GM06990 (cell line): ENCODE measurements around the gene CCDC107.

Experiments
- DNase-seq: peaks from one replicate; pipeline ENCODE4 v3.0.0-alpha.2; 2011; ENCODE audit not compliant: insufficient read length; ENCODE audit errors: extremely low read depth
- H3K27me3 ChIP-seq: replicated peaks from 2 replicates; pipeline ENCODE4 v1.6.0; 2011; ENCODE audit warnings: low read length; ENCODE audit not compliant: control insufficient read depth, insufficient read depth
- H3K36me3 ChIP-seq: 2 replicates; pipeline ENCODE4 v1.5.1; 2011; ENCODE audit warnings: low read length; ENCODE audit not compliant: control insufficient read depth, insufficient read depth
- H3K4me3 ChIP-seq: replicated peaks from 2 replicates; pipeline ENCODE4 v1.5.1; 2011; ENCODE audit warnings: low read depth, mild to moderate bottlenecking, control low read depth, low read length
- TF ChIP-seq, protein P1 (sequence below): IDR thresholded peaks from 2 replicates; pipeline ENCODE4 v1.5.1; 2011; ENCODE audit warnings: low read length, control low read depth, mild to moderate bottlenecking, inconsistent platforms; ENCODE audit not compliant: insufficient read depth, poor library complexity, severe bottlenecking

Gene CCDC107

GRCh38 chr9:35710818-35711500, 52.9 kb downstream of the CCDC107 start:
- Histone ChIP-seq H3K27me3 (no peaks in the 10 kb centered on the region), H3K4me3 (no peak overlapping the region), H3K36me3 (peaks cover 64% of the 10 kb centered on the region)
- TF ChIP-seq, protein P1, sequence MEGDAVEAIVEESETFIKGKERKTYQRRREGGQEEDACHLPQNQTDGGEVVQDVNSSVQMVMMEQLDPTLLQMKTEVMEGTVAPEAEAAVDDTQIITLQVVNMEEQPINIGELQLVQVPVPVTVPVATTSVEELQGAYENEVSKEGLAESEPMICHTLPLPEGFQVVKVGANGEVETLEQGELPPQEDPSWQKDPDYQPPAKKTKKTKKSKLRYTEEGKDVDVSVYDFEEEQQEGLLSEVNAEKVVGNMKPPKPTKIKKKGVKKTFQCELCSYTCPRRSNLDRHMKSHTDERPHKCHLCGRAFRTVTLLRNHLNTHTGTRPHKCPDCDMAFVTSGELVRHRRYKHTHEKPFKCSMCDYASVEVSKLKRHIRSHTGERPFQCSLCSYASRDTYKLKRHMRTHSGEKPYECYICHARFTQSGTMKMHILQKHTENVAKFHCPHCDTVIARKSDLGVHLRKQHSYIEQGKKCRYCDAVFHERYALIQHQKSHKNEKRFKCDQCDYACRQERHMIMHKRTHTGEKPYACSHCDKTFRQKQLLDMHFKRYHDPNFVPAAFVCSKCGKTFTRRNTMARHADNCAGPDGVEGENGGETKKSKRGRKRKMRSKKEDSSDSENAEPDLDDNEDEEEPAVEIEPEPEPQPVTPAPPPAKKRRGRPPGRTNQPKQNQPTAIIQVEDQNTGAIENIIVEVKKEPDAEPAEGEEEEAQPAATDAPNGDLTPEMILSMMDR = no peak
- no peak for DNase-seq
